GM18909 (cell line): ENCODE results near the gene MEGF10.

Source experiments
- ATAC-seq: cut with Tn5 transposase; IDR thresholded peaks from one replicate; pipeline ENCODE4 v1.9.1; 2021; ENCODE audit warnings: mild to moderate bottlenecking; ENCODE audit not compliant: unreplicated experiment, poor library complexity

MEGF10 gene

GRCh38 chr5:127429928-127430327, 139.3 kb downstream of the MEGF10 start:
- no peak for ATAC-seq

- ATAC-seq = no peak
These were observed 140.0 kb downstream of the MEGF10 start for GRCh38 chr5:127430627-127431026.

- no peak for ATAC-seq
These were observed 141.5 kb downstream of the MEGF10 start for GRCh38 chr5:127431977-127432585.

- ATAC-seq = no peak
These were observed 142.9 kb downstream of the MEGF10 start for GRCh38 chr5:127433526-127433925.

- ATAC-seq = no peak
These were observed 144.0 kb downstream of the MEGF10 start for GRCh38 chr5:127434588-127434987.

GRCh38 chr5:127435821-127436220, 145.2 kb downstream of the MEGF10 start:
- ATAC-seq = no peak

GRCh38 chr5:127439644-127440043, 149.0 kb downstream of the MEGF10 start:
- no peak for ATAC-seq

GRCh38 chr5:127440831-127441230, 150.2 kb downstream of the MEGF10 start:
- ATAC-seq = no peak

GRCh38 chr5:127441799-127442484, 151.3 kb downstream of the MEGF10 start:
- ATAC-seq = no peak

GRCh38 chr5:127444171-127444570, 153.6 kb downstream of the MEGF10 start:
- no peak for ATAC-seq

- no peak for ATAC-seq
These were observed 154.7 kb downstream of the MEGF10 start for GRCh38 chr5:127445328-127445727.

- ATAC-seq = no peak
These were observed 156.0 kb downstream of the MEGF10 start for GRCh38 chr5:127446626-127447025.

- ATAC-seq = no peak
These were observed 157.2 kb downstream of the MEGF10 start for GRCh38 chr5:127447827-127448226.

- ATAC-seq = no peak
These were observed 159.4 kb downstream of the MEGF10 start for GRCh38 chr5:127450046-127450445.

GRCh38 chr5:127451096-127451495, 160.5 kb downstream of the MEGF10 start:
- ATAC-seq = no peak

GRCh38 chr5:127452626-127453025, 162.0 kb downstream of the MEGF10 start:
- no peak for ATAC-seq

- ATAC-seq = no peak
These were observed 180.6 kb downstream of the MEGF10 start for GRCh38 chr5:127471211-127471610.

- no peak for ATAC-seq
These were observed 182.1 kb downstream of the MEGF10 start for GRCh38 chr5:127472700-127473099.

GRCh38 chr5:127486471-127486870, 195.9 kb downstream of the MEGF10 start:
- ATAC-seq = no peak

GRCh38 chr5:127492854-127493738, 202.5 kb downstream of the MEGF10 start:
- ATAC-seq = peak; percentile 77

- ATAC-seq = no peak
These were observed 208.0 kb downstream of the MEGF10 start for GRCh38 chr5:127498548-127498947.
